Measurements from ENCODE around the gene FOXI1. TPM values are rescaled to one million over a fixed set of nuclear protein-coding genes. Genes with fewer than 3 reads are reported as not detected.

The FOXI1 gene
- total and polyA plus RNA-seq, 2 donors (not counting 3 experiments of a cell fraction or from before 2014, with no cell fraction given), result not detected

DNA sequence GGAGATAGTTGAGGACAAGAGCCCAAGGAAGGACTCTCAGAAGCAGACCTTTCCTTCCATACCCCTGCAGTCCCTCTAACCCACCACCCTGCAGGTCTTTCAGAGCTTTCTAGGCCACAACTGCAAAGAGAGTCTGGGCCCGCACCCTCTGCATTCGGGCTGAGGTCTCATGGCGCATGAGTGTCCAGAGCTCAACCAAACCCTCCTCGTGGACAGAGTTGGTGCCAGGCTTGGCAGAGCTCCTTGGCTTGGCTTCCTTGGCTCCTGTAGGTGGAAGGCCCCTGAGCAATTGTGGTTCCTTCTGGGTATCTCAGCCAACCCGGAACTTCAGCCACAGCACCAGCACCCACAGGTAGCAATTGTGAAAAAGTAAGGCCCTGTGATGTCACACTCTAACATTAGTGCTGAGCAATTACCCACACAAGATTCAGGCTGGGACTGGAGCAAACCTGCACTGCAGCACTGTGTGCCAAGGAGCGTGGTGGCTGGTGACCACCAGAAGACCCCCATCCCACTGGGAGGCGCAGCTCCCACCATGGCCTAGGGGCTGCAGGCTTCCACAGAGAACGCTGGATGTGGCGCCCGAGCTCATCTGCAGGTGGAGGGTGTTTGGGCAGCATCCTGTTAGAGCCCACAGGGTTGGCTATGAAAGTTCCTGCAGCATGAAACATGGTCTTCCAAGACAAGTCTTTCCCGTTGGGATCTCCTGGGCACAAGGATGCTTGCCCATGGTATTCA is 38.8 kb downstream of the FOXI1 start:
- CTCF ChIA-PET, result no interaction called here
- POLR2A ChIA-PET, result no interaction called here
- no peak overlapping the region for H3K4me2 ChIP-seq (ENCODE audit: insufficient read depth, low read length)
- intact Hi-C loops (cut with micrococcal nuclease) (no loop called here), dilution Hi-C loops (cut with MboI; ENCODE audit: extremely low pct_ligation_motif_present, low sequenced_read_pairs) (no loop called here)
- H3K27ac ChIP-seq (ENCODE audit: insufficient read depth, low read depth, low read length), result no peak overlapping the region
- no peaks in the 10 kb centered on the region for H3K79me2 ChIP-seq (ENCODE audit: control insufficient read depth, insufficient read depth, low read length)
- DNase-seq (ENCODE audit: low read depth, low spot score) (no peak), FAIRE-seq (no peak)
- no peak overlapping the region for H3K9ac ChIP-seq (replicated peaks; ENCODE audit: extremely low read depth, insufficient read depth, low read length)
- H3K36me3 ChIP-seq (ENCODE audit: control insufficient read depth in 2 of 2, extremely low read depth in 1 of 2, insufficient read depth in 2 of 2, low read length in 2 of 2), result no peaks in the 10 kb centered on the region
- no peak overlapping the region for H3K4me3 ChIP-seq (replicated peaks in 1 of 3; ENCODE audit: insufficient read depth in 1 of 3, low read depth in 1 of 3, low read length in 3 of 3)
- no peak overlapping the region for H2AFZ ChIP-seq (ENCODE audit: low read depth, low read length)
- TF ChIP-seq FOS (IDR thresholded peaks at IDR 0.05; ENCODE audit: borderline replicate concordance, insufficient read depth, low read length), result no peak
- no TSS peak for BruUV-seq (replicated peaks)
- peaks cover 4% of the 10 kb centered on the region for H3K4me1 ChIP-seq (ENCODE audit: control insufficient read depth, extremely low read depth, insufficient read depth, low read length)
- no peaks in the 10 kb centered on the region for H4K20me1 ChIP-seq (replicated peaks; ENCODE audit: control insufficient read depth, extremely low read depth, insufficient read depth, low read length)
- H3K27me3 ChIP-seq (ENCODE audit: control insufficient read depth in 2 of 2, insufficient read depth in 2 of 2, low read length in 2 of 2), result no peaks in the 10 kb centered on the region
- no peaks in the 10 kb centered on the region for H3K9me1 ChIP-seq (replicated peaks; ENCODE audit: control insufficient read depth, extremely low read depth, insufficient read depth, low read length)
- H3K9me3 ChIP-seq (replicated peaks; ENCODE audit: control insufficient read depth, insufficient read depth, low read length), result no peaks in the 10 kb centered on the region

DNA sequence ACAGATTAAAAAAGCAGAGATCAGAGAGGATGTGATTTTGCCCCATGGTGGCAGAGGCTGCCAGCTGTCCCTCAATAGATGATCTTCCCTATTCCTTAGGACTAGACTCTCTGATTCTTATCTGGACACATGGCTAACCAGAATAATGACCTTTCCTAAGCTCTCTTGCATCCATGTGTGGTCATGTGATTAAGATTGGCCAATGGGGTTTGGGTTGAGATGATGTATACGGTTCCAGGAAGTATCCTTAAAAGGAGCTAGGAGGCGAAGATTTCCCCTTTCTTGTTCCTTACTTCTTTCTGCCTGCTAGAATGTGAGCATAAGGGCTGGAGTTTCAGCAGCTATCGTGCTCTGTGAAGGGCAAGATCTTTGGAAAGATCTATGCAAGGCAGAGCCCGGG is 39.8 kb downstream of the FOXI1 start:
- intact Hi-C loops (cut with micrococcal nuclease) (no loop called here), dilution Hi-C loops (cut with MboI; ENCODE audit: extremely low pct_ligation_motif_present, low sequenced_read_pairs) (no loop called here)
- Histone ChIP-seq H3K4me3 (replicated peaks in 1 of 3; ENCODE audit: insufficient read depth in 1 of 3, low read depth in 1 of 3, low read length in 3 of 3) (no peak overlapping the region), H3K9me3 (replicated peaks; ENCODE audit: control insufficient read depth, insufficient read depth, low read length) (no peaks in the 10 kb centered on the region), H3K79me2 (ENCODE audit: control insufficient read depth, insufficient read depth, low read length) (no peaks in the 10 kb centered on the region), H3K4me2 (ENCODE audit: insufficient read depth, low read length) (no peak overlapping the region), H3K9ac (replicated peaks; ENCODE audit: extremely low read depth, insufficient read depth, low read length) (no peak overlapping the region), H3K27ac (ENCODE audit: insufficient read depth, low read depth, low read length) (no peak overlapping the region), H3K9me1 (replicated peaks; ENCODE audit: control insufficient read depth, extremely low read depth, insufficient read depth, low read length) (no peaks in the 10 kb centered on the region), H4K20me1 (replicated peaks; ENCODE audit: control insufficient read depth, extremely low read depth, insufficient read depth, low read length) (no peaks in the 10 kb centered on the region), H3K4me1 (ENCODE audit: control insufficient read depth, extremely low read depth, insufficient read depth, low read length) (no peaks in the 10 kb centered on the region), H3K36me3 (ENCODE audit: control insufficient read depth in 2 of 2, extremely low read depth in 1 of 2, insufficient read depth in 2 of 2, low read length in 2 of 2) (no peaks in the 10 kb centered on the region), H3K27me3 (ENCODE audit: control insufficient read depth in 2 of 2, insufficient read depth in 2 of 2, low read length in 2 of 2) (no peaks in the 10 kb centered on the region), H2AFZ (ENCODE audit: low read depth, low read length) (no peak overlapping the region)
- CTCF ChIA-PET, result no interaction called here
- TF ChIP-seq JUN (IDR thresholded peaks at IDR 0.05; ENCODE audit: borderline replicate concordance, insufficient read depth, insufficient read length, low read depth) (no peak), GATA2 (IDR thresholded peaks at IDR 0.05; ENCODE audit: insufficient read depth, insufficient read length, low read depth, low read length) (no peak), POLR2A (IDR thresholded peaks at IDR 0.05; ENCODE audit: low read depth, low read length) (no peak), MYC (IDR thresholded peaks at IDR 0.05; ENCODE audit: low read depth, low read length) (no peak), FOS (IDR thresholded peaks at IDR 0.05; ENCODE audit: borderline replicate concordance, insufficient read depth, low read length) (no peak)
- TF ChIP-seq, protein P1, sequence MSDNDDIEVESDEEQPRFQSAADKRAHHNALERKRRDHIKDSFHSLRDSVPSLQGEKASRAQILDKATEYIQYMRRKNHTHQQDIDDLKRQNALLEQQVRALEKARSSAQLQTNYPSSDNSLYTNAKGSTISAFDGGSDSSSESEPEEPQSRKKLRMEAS (IDR thresholded peaks at IDR 0.05; ENCODE audit: insufficient read depth, insufficient read length), result no peak
- BruUV-seq (replicated peaks), result no TSS peak
- DNase-seq (ENCODE audit: low read depth, low spot score) (no peak), FAIRE-seq (no peak)
- POLR2A ChIA-PET, result no interaction called here
